Loucy (cell line): ENCODE data around the gene AAMP.

Source experiments
- H2AFZ ChIP-seq: fragments of 200-600 bp; sonication (generic); 2 replicates; pipeline ENCODE4 v1.6.0; 2016; ENCODE audit warnings: antibody characterized with exemption, mild to moderate bottlenecking, low read length, moderate library complexity
- H3F3A ChIP-seq: fragments of 200-600 bp; 2 replicates; pipeline ENCODE4 v1.6.0; 2016; ENCODE audit warnings: antibody characterized with exemption, low read depth, mild to moderate bottlenecking
- H3K27me3 ChIP-seq: fragments of 200-600 bp; sonication (generic); 2 replicates; pipeline ENCODE4 v1.6.1; 2014; ENCODE audit warnings: low read length, mild to moderate bottlenecking; ENCODE audit not compliant: insufficient read depth, poor library complexity, severe bottlenecking
- H3K36me3 ChIP-seq: fragments of 200-600 bp; sonication (generic); 2 replicates; pipeline ENCODE4 v1.6.1; 2016; ENCODE audit warnings: low read length; ENCODE audit not compliant: insufficient read depth
- H3K4me1 ChIP-seq: fragments of 200-600 bp; sonication (generic); 2 replicates; pipeline ENCODE4 v1.5.1; 2014; ENCODE audit warnings: low read length, mild to moderate bottlenecking; ENCODE audit not compliant: insufficient read depth, poor library complexity, severe bottlenecking
- H3K4me2 ChIP-seq: fragments of 200-600 bp; sonication (generic); 2 replicates; pipeline ENCODE4 v1.6.0; 2014; ENCODE audit warnings: antibody characterized with exemption, low read length, low read depth, mild to moderate bottlenecking; ENCODE audit not compliant: poor library complexity, severe bottlenecking
- H3K4me3 ChIP-seq: fragments of 200-600 bp; sonication (generic); 2 replicates; pipeline ENCODE4 v1.5.1; 2014; ENCODE audit warnings: low read length, mild to moderate bottlenecking, mixed read lengths; ENCODE audit not compliant: poor library complexity, severe bottlenecking
- H3K79me2 ChIP-seq: fragments of 200-600 bp; sonication (generic); 2 replicates; pipeline ENCODE4 v1.6.1; 2014; ENCODE audit warnings: low read length; ENCODE audit not compliant: insufficient read depth
- H3K9ac ChIP-seq: fragments of 200-600 bp; sonication (generic); 2 replicates; pipeline ENCODE4 v1.6.0; 2014; ENCODE audit warnings: mild to moderate bottlenecking, low read depth, low read length, moderate library complexity; ENCODE audit not compliant: poor library complexity, severe bottlenecking
- H3K9me2 ChIP-seq: fragments of 200-600 bp; sonication (generic); replicated peaks from 2 replicates; pipeline ENCODE4 v1.6.1; 2016; ENCODE audit warnings: low read depth, low read length, mixed read lengths
- H3K9me3 ChIP-seq: fragments of 200-600 bp; sonication (generic); 2 replicates; pipeline ENCODE4 v1.6.1; 2014; ENCODE audit warnings: mild to moderate bottlenecking, antibody characterized with exemption, low read length, low read depth; ENCODE audit not compliant: insufficient read depth
- H4K20me1 ChIP-seq: fragments of 200-600 bp; sonication (generic); 2 replicates; pipeline ENCODE4 v1.6.0; 2014; ENCODE audit warnings: antibody characterized with exemption, low read length, mild to moderate bottlenecking; ENCODE audit not compliant: insufficient read depth, poor library complexity, severe bottlenecking
- CTCF ChIP-seq: fragments of 200-600 bp; sonication (generic); conservative IDR thresholded peaks from 2 replicates; pipeline ENCODE4 v1.5.1; 2014; ENCODE audit warnings: mild to moderate bottlenecking, antibody characterized with exemption, low read length
- EZH2phosphoT487 ChIP-seq: fragments of 200-600 bp; IDR thresholded peaks from 2 replicates; pipeline ENCODE4 v1.6.1; 2018; ENCODE audit warnings: antibody characterized with exemption, mild to moderate bottlenecking, moderate library complexity, borderline replicate concordance

The AAMP gene

GRCh38 chr2:218270721-218271486, 967 bp upstream of the AAMP start:
- H3K4me1 ChIP-seq = peaks cover 31% of the 10 kb centered on the region
- H3K4me3 ChIP-seq = peak overlapping the region; percentile 84
- H4K20me1 ChIP-seq = peaks cover 20% of the 10 kb centered on the region
- H3K9me3 ChIP-seq = no peaks in the 10 kb centered on the region
- no peaks in the 10 kb centered on the region for H3F3A ChIP-seq
- H2AFZ ChIP-seq = peak overlapping the region; percentile 66
- H3K4me2 ChIP-seq = peak overlapping the region; percentile 88
- H3K36me3 ChIP-seq = peaks cover 22% of the 10 kb centered on the region; the same call in 1 of the 2 replicates
- peaks cover 39% of the 10 kb centered on the region for H3K79me2 ChIP-seq
- no peaks in the 10 kb centered on the region for H3K9me2 ChIP-seq
- TF ChIP-seq CTCF (no peak), EZH2phosphoT487 (no peak)
- H3K27me3 ChIP-seq = no peaks in the 10 kb centered on the region
- peak overlapping the region; percentile 76 for H3K9ac ChIP-seq

GRCh38 chr2:218267259-218267658, 2.7 kb downstream of the AAMP start:
- Histone ChIP-seq H3K4me2 (peak overlapping the region; percentile 14), H3K4me3 (no peak overlapping the region), H3K9me2 (no peaks in the 10 kb centered on the region), H3K79me2 (peaks cover 39% of the 10 kb centered on the region), H3K9me3 (no peaks in the 10 kb centered on the region), H3K36me3 (peaks cover 15% of the 10 kb centered on the region; the same call in 1 of the 2 replicates), H3K9ac (no peak overlapping the region), H3K27me3 (no peaks in the 10 kb centered on the region), H4K20me1 (peaks cover 24% of the 10 kb centered on the region), H3K4me1 (peaks cover 24% of the 10 kb centered on the region), H2AFZ (no peak overlapping the region), H3F3A (no peaks in the 10 kb centered on the region)
- TF ChIP-seq CTCF (no peak), EZH2phosphoT487 (no peak)

- peaks cover 20% of the 10 kb centered on the region for H4K20me1 ChIP-seq
- no peaks in the 10 kb centered on the region for H3K9me2 ChIP-seq
- H3F3A ChIP-seq = no peaks in the 10 kb centered on the region
- peak overlapping the region; percentile 14 for H3K4me2 ChIP-seq
- no peaks in the 10 kb centered on the region for H3K9me3 ChIP-seq
- H3K36me3 ChIP-seq = peaks cover 15% of the 10 kb centered on the region; the same call in 1 of the 2 replicates
- peaks cover 16% of the 10 kb centered on the region for H3K4me1 ChIP-seq
- H3K4me3 ChIP-seq = no peak overlapping the region
- TF ChIP-seq EZH2phosphoT487 (no peak), CTCF (no peak)
- H3K9ac ChIP-seq = no peak overlapping the region
- H3K27me3 ChIP-seq = no peaks in the 10 kb centered on the region
- peaks cover 33% of the 10 kb centered on the region for H3K79me2 ChIP-seq
- H2AFZ ChIP-seq = no peak overlapping the region
These were observed 3.5 kb downstream of the AAMP start for GRCh38 chr2:218266316-218266979.
